A549 (cell line): ENCODE data around the gene NTM.

Experiments used
- CBX2 ChIP-seq: fragments of 200-600 bp; sonication (generic); IDR thresholded peaks from 2 replicates; pipeline ENCODE4 v1.6.1; 2016; ENCODE audit warnings: low read depth, mild to moderate bottlenecking, borderline replicate concordance
- CHD2 ChIP-seq: fragments of 150-350 bp; IDR thresholded peaks from 2 replicates; pipeline ENCODE4 v1.6.1; 2014; ENCODE audit warnings: low read length; ENCODE audit not compliant: partially characterized antibody
- EP300 ChIP-seq, 2 experiments: fragments of >200 bp; sonication (Bioruptor Twin); formaldehyde crosslinking; IDR thresholded peaks; 2 replicates in 1 of 2; 3 replicates in 1 of 2; pipeline ENCODE4 v1.6.1; 2016 to 2017
- JUN ChIP-seq, 2 experiments: fragments of >200 bp; sonication (Bioruptor Twin); formaldehyde crosslinking; IDR thresholded peaks; 2 replicates in 1 of 2; 3 replicates in 1 of 2; pipeline ENCODE4 v1.6.1; 2016 to 2017
- JUNB ChIP-seq: fragments of >200 bp; sonication (Bioruptor Twin); formaldehyde crosslinking; IDR thresholded peaks from 2 replicates; pipeline ENCODE4 v1.6.1; 2016
- MYC ChIP-seq: IDR thresholded peaks from 2 replicates; pipeline ENCODE4 v1.6.1; 2012; ENCODE audit warnings: mild to moderate bottlenecking, inconsistent platforms, low read length, improper control_type of control experiment, borderline replicate concordance
- POLR2A ChIP-seq: IDR thresholded peaks from 2 replicates; pipeline ENCODE4 v1.6.1; 2012; ENCODE audit warnings: mild to moderate bottlenecking, low read length
- POLR2AphosphoS2 ChIP-seq: conservative IDR thresholded peaks from 2 replicates; pipeline ENCODE4 v1.6.1; 2012; ENCODE audit warnings: low read length, improper control_type of control experiment, inconsistent platforms
- TF ChIP-seq, protein P1 (sequence below): fragments of >200 bp; sonication (Bioruptor Twin); formaldehyde crosslinking; IDR thresholded peaks from 3 replicates; pipeline ENCODE4 v1.5.1; 2016
- TF ChIP-seq, protein P2 (sequence below): fragments of 450-650 bp; IDR thresholded peaks from 2 replicates; pipeline ENCODE4 v1.6.1; 2014; ENCODE audit warnings: antibody characterized with exemption
- TF ChIP-seq, protein P3 (sequence below): fragments of 200-600 bp; sonication (generic); IDR thresholded peaks from 2 replicates; pipeline ENCODE4 v1.6.1; 2016; ENCODE audit warnings: antibody characterized with exemption, mild to moderate bottlenecking, moderate library complexity

DNA sequence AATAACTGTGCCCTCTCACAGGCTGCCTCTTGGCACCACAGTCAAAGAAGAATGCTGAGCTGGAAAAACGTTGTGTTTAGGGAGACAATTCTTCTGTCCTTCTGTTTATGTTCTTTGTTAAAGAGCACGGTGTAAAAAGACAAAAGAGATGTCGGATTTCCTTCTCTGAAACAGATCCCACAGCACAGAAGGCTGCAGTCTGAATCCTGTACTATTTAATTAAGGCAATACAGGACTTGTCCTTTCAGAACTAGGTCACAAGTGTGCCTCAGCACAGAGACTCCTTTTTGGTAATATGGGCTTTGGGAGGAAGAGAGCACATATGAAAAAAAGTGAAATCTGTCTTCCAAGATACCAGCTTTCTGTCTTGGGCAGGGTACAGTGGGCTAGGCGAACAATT is 201.2 kb downstream of the NTM start:
- TF ChIP-seq, protein P1, sequence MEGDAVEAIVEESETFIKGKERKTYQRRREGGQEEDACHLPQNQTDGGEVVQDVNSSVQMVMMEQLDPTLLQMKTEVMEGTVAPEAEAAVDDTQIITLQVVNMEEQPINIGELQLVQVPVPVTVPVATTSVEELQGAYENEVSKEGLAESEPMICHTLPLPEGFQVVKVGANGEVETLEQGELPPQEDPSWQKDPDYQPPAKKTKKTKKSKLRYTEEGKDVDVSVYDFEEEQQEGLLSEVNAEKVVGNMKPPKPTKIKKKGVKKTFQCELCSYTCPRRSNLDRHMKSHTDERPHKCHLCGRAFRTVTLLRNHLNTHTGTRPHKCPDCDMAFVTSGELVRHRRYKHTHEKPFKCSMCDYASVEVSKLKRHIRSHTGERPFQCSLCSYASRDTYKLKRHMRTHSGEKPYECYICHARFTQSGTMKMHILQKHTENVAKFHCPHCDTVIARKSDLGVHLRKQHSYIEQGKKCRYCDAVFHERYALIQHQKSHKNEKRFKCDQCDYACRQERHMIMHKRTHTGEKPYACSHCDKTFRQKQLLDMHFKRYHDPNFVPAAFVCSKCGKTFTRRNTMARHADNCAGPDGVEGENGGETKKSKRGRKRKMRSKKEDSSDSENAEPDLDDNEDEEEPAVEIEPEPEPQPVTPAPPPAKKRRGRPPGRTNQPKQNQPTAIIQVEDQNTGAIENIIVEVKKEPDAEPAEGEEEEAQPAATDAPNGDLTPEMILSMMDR = no peak
- no peak for TF ChIP-seq CHD2
- no peak for TF ChIP-seq JUN (IDR thresholded peaks at IDR 0.05)
- TF ChIP-seq JUNB = no peak
- no peak for TF ChIP-seq MYC
- TF ChIP-seq POLR2AphosphoS2 = no peak
- no peak for TF ChIP-seq EP300 (IDR thresholded peaks at IDR 0.05)
- no peak for TF ChIP-seq CBX2
- TF ChIP-seq, protein P2, sequence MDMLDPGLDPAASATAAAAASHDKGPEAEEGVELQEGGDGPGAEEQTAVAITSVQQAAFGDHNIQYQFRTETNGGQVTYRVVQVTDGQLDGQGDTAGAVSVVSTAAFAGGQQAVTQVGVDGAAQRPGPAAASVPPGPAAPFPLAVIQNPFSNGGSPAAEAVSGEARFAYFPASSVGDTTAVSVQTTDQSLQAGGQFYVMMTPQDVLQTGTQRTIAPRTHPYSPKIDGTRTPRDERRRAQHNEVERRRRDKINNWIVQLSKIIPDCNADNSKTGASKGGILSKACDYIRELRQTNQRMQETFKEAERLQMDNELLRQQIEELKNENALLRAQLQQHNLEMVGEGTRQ = no peak
- TF ChIP-seq POLR2A = no peak
- TF ChIP-seq, protein P3, sequence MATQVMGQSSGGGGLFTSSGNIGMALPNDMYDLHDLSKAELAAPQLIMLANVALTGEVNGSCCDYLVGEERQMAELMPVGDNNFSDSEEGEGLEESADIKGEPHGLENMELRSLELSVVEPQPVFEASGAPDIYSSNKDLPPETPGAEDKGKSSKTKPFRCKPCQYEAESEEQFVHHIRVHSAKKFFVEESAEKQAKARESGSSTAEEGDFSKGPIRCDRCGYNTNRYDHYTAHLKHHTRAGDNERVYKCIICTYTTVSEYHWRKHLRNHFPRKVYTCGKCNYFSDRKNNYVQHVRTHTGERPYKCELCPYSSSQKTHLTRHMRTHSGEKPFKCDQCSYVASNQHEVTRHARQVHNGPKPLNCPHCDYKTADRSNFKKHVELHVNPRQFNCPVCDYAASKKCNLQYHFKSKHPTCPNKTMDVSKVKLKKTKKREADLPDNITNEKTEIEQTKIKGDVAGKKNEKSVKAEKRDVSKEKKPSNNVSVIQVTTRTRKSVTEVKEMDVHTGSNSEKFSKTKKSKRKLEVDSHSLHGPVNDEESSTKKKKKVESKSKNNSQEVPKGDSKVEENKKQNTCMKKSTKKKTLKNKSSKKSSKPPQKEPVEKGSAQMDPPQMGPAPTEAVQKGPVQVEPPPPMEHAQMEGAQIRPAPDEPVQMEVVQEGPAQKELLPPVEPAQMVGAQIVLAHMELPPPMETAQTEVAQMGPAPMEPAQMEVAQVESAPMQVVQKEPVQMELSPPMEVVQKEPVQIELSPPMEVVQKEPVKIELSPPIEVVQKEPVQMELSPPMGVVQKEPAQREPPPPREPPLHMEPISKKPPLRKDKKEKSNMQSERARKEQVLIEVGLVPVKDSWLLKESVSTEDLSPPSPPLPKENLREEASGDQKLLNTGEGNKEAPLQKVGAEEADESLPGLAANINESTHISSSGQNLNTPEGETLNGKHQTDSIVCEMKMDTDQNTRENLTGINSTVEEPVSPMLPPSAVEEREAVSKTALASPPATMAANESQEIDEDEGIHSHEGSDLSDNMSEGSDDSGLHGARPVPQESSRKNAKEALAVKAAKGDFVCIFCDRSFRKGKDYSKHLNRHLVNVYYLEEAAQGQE = no peak
